ENCODE measurements around the gene GNAO1. TPM values are rescaled to one million over a fixed set of nuclear protein-coding genes. Genes with fewer than 3 reads are reported as not detected.

GNAO1 gene
- total RNA-seq, 1 donor from 2014 or later, result 1.9 TPM

DNA sequence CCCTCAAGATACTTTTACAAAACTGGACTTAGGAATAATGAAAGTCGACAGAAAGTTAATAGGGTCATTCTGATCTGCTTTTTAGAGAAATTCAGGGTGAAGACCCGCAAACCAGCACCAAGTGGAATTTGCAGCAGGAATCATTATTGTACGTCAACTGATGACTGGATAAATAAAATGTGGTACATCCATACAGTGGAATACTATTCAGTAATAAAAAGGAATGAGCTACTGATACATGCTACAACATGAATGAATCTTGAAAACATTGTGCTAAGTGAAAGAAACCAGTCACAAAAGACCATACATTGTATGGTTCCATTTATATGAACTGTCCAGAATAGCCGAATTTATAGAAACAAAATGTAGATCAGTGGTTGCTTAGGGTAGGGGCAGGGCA is 83.1 kb downstream of the GNAO1 start:
- Mint-ChIP-seq H3K36me3 (peaks cover 9% of the 10 kb centered on the region), H3K4me1 (peaks cover 30% of the 10 kb centered on the region), H3K27me3 (ENCODE audit: insufficient read depth, low read depth) (peaks cover 12% of the 10 kb centered on the region), H3K4me3 (no peak overlapping the region), H3K27ac (no peak overlapping the region), H3K9me3 (peaks cover 16% of the 10 kb centered on the region)
- Histone ChIP-seq H3K4me3 (no peak overlapping the region), H3K4me1 (peaks cover 19% of the 10 kb centered on the region), H3K9me3 (ENCODE audit: low read depth) (peaks cover 4% of the 10 kb centered on the region), H3K9ac (no peak overlapping the region), H2AFZ (replicated peaks) (no peak overlapping the region), H3K79me2 (ENCODE audit: low read depth) (no peaks in the 10 kb centered on the region), H3K36me3 (no peaks in the 10 kb centered on the region), H3K27me3 (no peaks in the 10 kb centered on the region), H3K4me2 (no peak overlapping the region), H3F3A (ENCODE audit: low read depth) (peaks cover 13% of the 10 kb centered on the region), H4K20me1 (ENCODE audit: low read depth) (no peaks in the 10 kb centered on the region), H3K27ac (no peak overlapping the region)
- no peak for DNase-seq (ENCODE audit: low spot score)
- TF ChIP-seq EZH2 (IDR thresholded peaks at IDR 0.05) (no peak), EZH2phosphoT487 (IDR thresholded peaks at IDR 0.05) (no peak)
- TF ChIP-seq, protein P1, sequence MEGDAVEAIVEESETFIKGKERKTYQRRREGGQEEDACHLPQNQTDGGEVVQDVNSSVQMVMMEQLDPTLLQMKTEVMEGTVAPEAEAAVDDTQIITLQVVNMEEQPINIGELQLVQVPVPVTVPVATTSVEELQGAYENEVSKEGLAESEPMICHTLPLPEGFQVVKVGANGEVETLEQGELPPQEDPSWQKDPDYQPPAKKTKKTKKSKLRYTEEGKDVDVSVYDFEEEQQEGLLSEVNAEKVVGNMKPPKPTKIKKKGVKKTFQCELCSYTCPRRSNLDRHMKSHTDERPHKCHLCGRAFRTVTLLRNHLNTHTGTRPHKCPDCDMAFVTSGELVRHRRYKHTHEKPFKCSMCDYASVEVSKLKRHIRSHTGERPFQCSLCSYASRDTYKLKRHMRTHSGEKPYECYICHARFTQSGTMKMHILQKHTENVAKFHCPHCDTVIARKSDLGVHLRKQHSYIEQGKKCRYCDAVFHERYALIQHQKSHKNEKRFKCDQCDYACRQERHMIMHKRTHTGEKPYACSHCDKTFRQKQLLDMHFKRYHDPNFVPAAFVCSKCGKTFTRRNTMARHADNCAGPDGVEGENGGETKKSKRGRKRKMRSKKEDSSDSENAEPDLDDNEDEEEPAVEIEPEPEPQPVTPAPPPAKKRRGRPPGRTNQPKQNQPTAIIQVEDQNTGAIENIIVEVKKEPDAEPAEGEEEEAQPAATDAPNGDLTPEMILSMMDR (IDR thresholded peaks at IDR 0.05), result no peak

DNA sequence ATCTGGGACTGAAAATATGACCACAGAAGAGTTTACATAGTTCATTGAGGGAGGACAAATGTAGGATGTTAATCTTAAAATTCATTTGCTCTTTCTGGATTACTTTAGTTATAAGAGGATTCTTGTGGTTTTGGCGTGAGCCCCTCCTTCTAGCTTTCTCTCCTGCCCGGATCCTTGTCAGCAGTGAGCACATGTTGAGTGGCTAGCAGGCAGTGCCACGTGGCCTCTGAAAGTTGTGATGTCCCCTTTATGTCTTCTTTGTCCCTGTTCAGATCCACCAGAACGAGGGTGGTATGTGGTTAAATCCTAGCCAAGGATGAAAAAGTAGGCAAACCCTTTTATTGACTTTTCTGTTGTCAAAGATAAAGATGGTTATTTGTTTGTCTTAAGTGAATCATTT is 83.8 kb downstream of the GNAO1 start:
- Mint-ChIP-seq H3K36me3 (peaks cover 11% of the 10 kb centered on the region), H3K27ac (no peak overlapping the region), H3K4me1 (peaks cover 31% of the 10 kb centered on the region), H3K4me3 (no peak overlapping the region), H3K9me3 (peaks cover 16% of the 10 kb centered on the region), H3K27me3 (ENCODE audit: insufficient read depth, low read depth) (peaks cover 16% of the 10 kb centered on the region)
- Histone ChIP-seq H3K9ac (no peak overlapping the region), H3K4me1 (peaks cover 19% of the 10 kb centered on the region), H4K20me1 (ENCODE audit: low read depth) (no peaks in the 10 kb centered on the region), H3K27ac (no peak overlapping the region), H3F3A (ENCODE audit: low read depth) (peaks cover 13% of the 10 kb centered on the region), H2AFZ (replicated peaks) (no peak overlapping the region), H3K4me2 (no peak overlapping the region), H3K27me3 (no peaks in the 10 kb centered on the region), H3K36me3 (no peaks in the 10 kb centered on the region), H3K9me3 (ENCODE audit: low read depth) (peaks cover 4% of the 10 kb centered on the region), H3K4me3 (no peak overlapping the region), H3K79me2 (ENCODE audit: low read depth) (no peaks in the 10 kb centered on the region)
- DNase-seq (ENCODE audit: low spot score), result no peak
- TF ChIP-seq, protein P1 (IDR thresholded peaks at IDR 0.05), result no peak
- TF ChIP-seq EZH2 (IDR thresholded peaks at IDR 0.05) (no peak), EZH2phosphoT487 (IDR thresholded peaks at IDR 0.05) (no peak)

DNA sequence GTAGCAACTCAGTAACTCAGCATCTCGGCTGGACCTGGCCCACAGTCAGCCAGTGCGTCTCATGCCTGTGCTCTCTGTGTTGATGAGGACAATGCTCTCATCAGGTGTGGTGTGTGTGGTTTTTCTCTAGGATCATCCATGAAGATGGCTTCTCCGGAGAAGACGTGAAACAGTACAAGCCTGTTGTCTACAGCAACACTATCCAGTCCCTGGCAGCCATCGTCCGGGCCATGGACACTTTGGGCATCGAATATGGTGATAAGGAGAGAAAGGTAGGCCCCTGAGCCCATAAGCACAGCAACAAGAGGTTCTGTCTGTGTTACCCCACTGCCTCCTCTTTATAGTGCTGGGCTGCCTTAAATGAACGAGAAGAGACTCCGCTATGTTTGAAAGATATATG is 84.5 kb downstream of the GNAO1 start:
- Histone ChIP-seq H3K4me2 (no peak overlapping the region), H3K79me2 (ENCODE audit: low read depth) (no peaks in the 10 kb centered on the region), H3K27me3 (no peaks in the 10 kb centered on the region), H3K4me3 (no peak overlapping the region), H3K9ac (no peak overlapping the region), H3K36me3 (no peaks in the 10 kb centered on the region), H3K9me3 (ENCODE audit: low read depth) (peaks cover 4% of the 10 kb centered on the region), H4K20me1 (ENCODE audit: low read depth) (no peaks in the 10 kb centered on the region), H3K27ac (no peak overlapping the region), H3K4me1 (peaks cover 24% of the 10 kb centered on the region), H2AFZ (replicated peaks) (no peak overlapping the region), H3F3A (ENCODE audit: low read depth) (peaks cover 14% of the 10 kb centered on the region)
- peaks cover 16% of the 10 kb centered on the region for H3K9me3 Mint-ChIP-seq
- no peak for DNase-seq (ENCODE audit: low spot score)
- TF ChIP-seq EZH2 (IDR thresholded peaks at IDR 0.05) (no peak), EZH2phosphoT487 (IDR thresholded peaks at IDR 0.05) (no peak)
- TF ChIP-seq, protein P1 (IDR thresholded peaks at IDR 0.05), result no peak
- peaks cover 11% of the 10 kb centered on the region for H3K36me3 Mint-ChIP-seq
- H3K27me3 Mint-ChIP-seq (ENCODE audit: insufficient read depth, low read depth), result peaks cover 20% of the 10 kb centered on the region
- H3K4me3 Mint-ChIP-seq, result no peak overlapping the region
- H3K4me1 Mint-ChIP-seq, result peaks cover 37% of the 10 kb centered on the region
- H3K27ac Mint-ChIP-seq, result peak overlapping the region; percentile 30

Data from neural progenitor cell (in vitro differentiated cells).